Uterus (tissue), 4 donors: Measurements from ENCODE around the gene PACRG. TPM values are rescaled to one million over a fixed set of nuclear protein-coding genes. Genes with fewer than 3 reads are reported as not detected.

Experiments
- DNase-seq, 2 donors: peaks; one replicate each; pipeline ENCODE4 v3.0.0-alpha.2; 2019 to 2020
- H3K27ac ChIP-seq, 2 donors: fragments of 200-600 bp; sonication (generic); 1 replicate in 1 of 2; 2 replicates in 1 of 2; pipeline ENCODE4 v1.5.1; 2016 to 2018
- H3K27me3 ChIP-seq, 2 donors: fragments of 200-600 bp; sonication (generic); one replicate each; pipeline ENCODE4 v1.5.1; 2018 to 2019; ENCODE audit warnings: control low read depth in 1 of 2
- H3K36me3 ChIP-seq, 2 donors: fragments of 200-600 bp; sonication (generic); one replicate each; pipeline ENCODE4 v1.5.1; 2019; ENCODE audit warnings: control low read depth in 1 of 2
- H3K4me1 ChIP-seq, 2 donors: fragments of 200-600 bp; sonication (generic); one replicate each; pipeline ENCODE4 v1.5.1; 2018 to 2019; ENCODE audit warnings: control low read depth in 1 of 2
- H3K4me3 ChIP-seq, 2 donors: fragments of 200-600 bp; sonication (generic); 1 replicate in 1 of 2; 2 replicates in 1 of 2; pipeline ENCODE4 v1.5.1; 2018 to 2019; ENCODE audit warnings: mild to moderate bottlenecking in 1 of 2
- H3K9me3 ChIP-seq, 2 donors: fragments of 200-600 bp; sonication (generic); one replicate each; pipeline ENCODE4 v1.5.1; 2019; ENCODE audit warnings: control low read depth in 1 of 2
- CTCF ChIP-seq, 4 experiments: fragments of 200-600 bp in 2 of 4; fragments of 450-650 bp in 2 of 4; sonication (generic) in 2 of 4; IDR thresholded peaks; one replicate each; pipeline ENCODE4 v1.5.1; 2016 to 2019; ENCODE audit warnings: antibody characterized with exemption in 4 of 4, mild to moderate bottlenecking in 2 of 4, moderate library complexity in 1 of 4
- POLR2A ChIP-seq, 2 donors: fragments of 450-650 bp; IDR thresholded peaks; one replicate each; pipeline ENCODE4 v1.6.1; 2016; ENCODE audit warnings: antibody characterized with exemption in 2 of 2, mild to moderate bottlenecking in 1 of 2, moderate library complexity in 1 of 2
- intact Hi-C: fragments of 100-400 bp; cut with DNase I; formaldehyde crosslinking; loops from one replicate; pipeline ENCODE4 v1.15.1; 2023; ENCODE audit warnings: low total_unique reads
- total RNA-seq, 4 donors: library from RNA; depleted of rRNA in 3 of 4; stranded (reverse); fragments of >200 nt in 3 of 4; gene quantifications; one replicate each; pipeline versions ENCODE4 v1.1.0 to v1.2.4, GENCODE V29; 2014 to 2023
- donor health status: DM: yes; HTN: yes; CAD: no.

The PACRG gene
- total RNA-seq, 4 donors from 2014 or later: 4.6 to 12.3 (median 7.5) TPM

- intact Hi-C loops: no loop called here
- H3K4me3 ChIP-seq: no peak overlapping the region
- H3K36me3 ChIP-seq: no peaks in the 10 kb centered on the region
- no peak overlapping the region for H3K27ac ChIP-seq
- DNase-seq: no peak
- TF ChIP-seq POLR2A (IDR thresholded peaks at IDR 0.05): no peak
- no peak for TF ChIP-seq CTCF (IDR thresholded peaks at IDR 0.05)
- H3K9me3 ChIP-seq: no peaks in the 10 kb centered on the region
- H3K27me3 ChIP-seq: no peaks in the 10 kb centered on the region
- no peaks in the 10 kb centered on the region for H3K4me1 ChIP-seq
Measured at GRCh38 chr6:163085426-163085825, 357.7 kb downstream of the PACRG start.

- intact Hi-C loops: no loop called here
- H3K27me3 ChIP-seq: no peaks in the 10 kb centered on the region
- no peak for DNase-seq
- no peak overlapping the region for H3K27ac ChIP-seq
- H3K4me3 ChIP-seq: no peak overlapping the region
- no peaks in the 10 kb centered on the region for H3K9me3 ChIP-seq
- H3K36me3 ChIP-seq: no peaks in the 10 kb centered on the region
- H3K4me1 ChIP-seq: no peaks in the 10 kb centered on the region
- TF ChIP-seq POLR2A (IDR thresholded peaks at IDR 0.05) (no peak), CTCF (IDR thresholded peaks at IDR 0.05) (no peak)
Measured at GRCh38 chr6:163085861-163086623, 358.3 kb downstream of the PACRG start.

GRCh38 chr6:163086624-163086920, 358.8 kb downstream of the PACRG start:
- TF ChIP-seq CTCF (IDR thresholded peaks at IDR 0.05) (no peak), POLR2A (IDR thresholded peaks at IDR 0.05) (no peak)
- no peaks in the 10 kb centered on the region for H3K4me1 ChIP-seq
- no peaks in the 10 kb centered on the region for H3K9me3 ChIP-seq
- no peaks in the 10 kb centered on the region for H3K27me3 ChIP-seq
- intact Hi-C loops: no loop called here
- H3K27ac ChIP-seq: no peak overlapping the region
- no peak overlapping the region for H3K4me3 ChIP-seq
- no peak for DNase-seq
- no peaks in the 10 kb centered on the region for H3K36me3 ChIP-seq

- no peak overlapping the region for H3K27ac ChIP-seq
- H3K36me3 ChIP-seq: no peaks in the 10 kb centered on the region
- no peak for TF ChIP-seq POLR2A (IDR thresholded peaks at IDR 0.05)
- no peak for TF ChIP-seq CTCF (IDR thresholded peaks at IDR 0.05)
- no peak for DNase-seq
- H3K27me3 ChIP-seq: no peaks in the 10 kb centered on the region
- H3K9me3 ChIP-seq: no peaks in the 10 kb centered on the region
- H3K4me1 ChIP-seq: no peaks in the 10 kb centered on the region
- intact Hi-C loops: no loop called here
- H3K4me3 ChIP-seq: no peak overlapping the region
Measured at GRCh38 chr6:163087981-163088380, 360.2 kb downstream of the PACRG start.

GRCh38 chr6:163092876-163093275, 365.1 kb downstream of the PACRG start:
- intact Hi-C loops: no loop called here
- TF ChIP-seq POLR2A (IDR thresholded peaks at IDR 0.05): no peak

GRCh38 chr6:163094881-163095280, 367.1 kb downstream of the PACRG start:
- Histone ChIP-seq H3K4me3 (no peak overlapping the region), H3K27me3 (no peaks in the 10 kb centered on the region), H3K9me3 (no peaks in the 10 kb centered on the region), H3K36me3 (no peaks in the 10 kb centered on the region), H3K27ac (no peak overlapping the region), H3K4me1 (no peaks in the 10 kb centered on the region)
- TF ChIP-seq CTCF (IDR thresholded peaks at IDR 0.05) (no peak), POLR2A (IDR thresholded peaks at IDR 0.05) (no peak)
- intact Hi-C loops: no loop called here
- no peak for DNase-seq

More at GRCh38 chr6:163092876-163093275, 365.1 kb downstream of the PACRG start:
- no peak overlapping the region for H3K4me3 ChIP-seq
- DNase-seq: no peak
- no peaks in the 10 kb centered on the region for H3K27me3 ChIP-seq
- H3K27ac ChIP-seq: no peak overlapping the region
- H3K4me1 ChIP-seq: no peaks in the 10 kb centered on the region
- H3K36me3 ChIP-seq: no peaks in the 10 kb centered on the region
- H3K9me3 ChIP-seq: no peaks in the 10 kb centered on the region
